GM23338 (cell line): ENCODE data around the gene TMEM30B. TPM values are rescaled to one million over a fixed set of nuclear protein-coding genes. Genes with fewer than 3 reads are reported as not detected.

Source experiments
- ATAC-seq: fragments of 200-7000 bp; cut with Tn5 transposase; 3 replicates; pipeline ENCODE4 v1.9.1; 2020
- DNase-seq: peaks from one replicate; pipeline ENCODE4 v3.0.0-alpha.2; 2015; ENCODE audit warnings: low spot score
- H2AFZ ChIP-seq: fragments of 200-600 bp; sonication (generic); 2 replicates; pipeline ENCODE4 v1.8.0; 2016; ENCODE audit warnings: antibody characterized with exemption, mild to moderate bottlenecking, moderate library complexity
- H3F3A ChIP-seq: fragments of 200-600 bp; sonication (generic); replicated peaks from 2 replicates; pipeline ENCODE4 v1.8.0; 2017; ENCODE audit warnings: antibody characterized with exemption, mixed run types, low read depth
- H3K27ac ChIP-seq: fragments of 200-600 bp; sonication (generic); 2 replicates; pipeline ENCODE4 v1.6.1; 2016; ENCODE audit warnings: low read depth
- H3K27me3 ChIP-seq: fragments of 200-600 bp; sonication (generic); 2 replicates; pipeline ENCODE4 v1.8.0; 2016; ENCODE audit warnings: mild to moderate bottlenecking, mixed run types, moderate library complexity; ENCODE audit not compliant: insufficient read depth
- H3K36me3 ChIP-seq: fragments of 200-600 bp; sonication (generic); 2 replicates; pipeline ENCODE4 v1.8.0; 2016; ENCODE audit warnings: mild to moderate bottlenecking; ENCODE audit not compliant: insufficient read depth
- H3K4me1 ChIP-seq: fragments of 200-600 bp; sonication (generic); 2 replicates; pipeline ENCODE4 v1.8.0; 2016; ENCODE audit warnings: mild to moderate bottlenecking, moderate library complexity; ENCODE audit not compliant: insufficient read depth
- H3K4me2 ChIP-seq: fragments of 200-600 bp; sonication (generic); 2 replicates; pipeline ENCODE4 v1.7.1; 2017; ENCODE audit warnings: mixed run types
- H3K4me3 ChIP-seq: fragments of 200-600 bp; sonication (generic); 2 replicates; pipeline ENCODE4 v1.6.1; 2016; ENCODE audit warnings: mixed run types
- H3K79me2 ChIP-seq: fragments of 200-600 bp; sonication (generic); replicated peaks from 2 replicates; pipeline ENCODE4 v1.8.0; 2017; ENCODE audit warnings: mild to moderate bottlenecking; ENCODE audit not compliant: insufficient read depth
- H3K9me2 ChIP-seq: fragments of 200-600 bp; sonication (generic); 2 replicates; pipeline ENCODE4 v1.8.0; 2017; ENCODE audit not compliant: insufficient read depth
- H4K20me1 ChIP-seq: fragments of 200-600 bp; sonication (generic); replicated peaks from 2 replicates; pipeline ENCODE4 v1.8.0; 2017; ENCODE audit warnings: mild to moderate bottlenecking; ENCODE audit not compliant: insufficient read depth
- H3K27ac Mint-ChIP-seq: 2 replicates; pipeline ENCODE4 v1.8.0; 2020; ENCODE audit warnings: inconsistent platforms, mild to moderate bottlenecking, moderate library complexity, mixed read lengths
- H3K27me3 Mint-ChIP-seq: 3 replicates; pipeline ENCODE4 v1.8.0; 2022; ENCODE audit warnings: low read depth, mild to moderate bottlenecking, moderate library complexity, mixed read lengths, inconsistent platforms; ENCODE audit not compliant: insufficient read depth, poor library complexity
- H3K36me3 Mint-ChIP-seq: 3 replicates; pipeline ENCODE4 v1.8.0; 2021; ENCODE audit warnings: low read depth, mild to moderate bottlenecking, inconsistent platforms, moderate library complexity, mixed read lengths
- H3K4me1 Mint-ChIP-seq: 3 replicates; pipeline ENCODE4 v1.8.0; 2020; ENCODE audit warnings: mild to moderate bottlenecking, inconsistent platforms, mixed read lengths
- H3K4me3 Mint-ChIP-seq: 3 replicates; pipeline ENCODE4 v1.8.0; 2021; ENCODE audit warnings: moderate library complexity, mild to moderate bottlenecking, inconsistent platforms, mixed read lengths
- H3K9me3 Mint-ChIP-seq: 3 replicates; pipeline ENCODE4 v1.8.0; 2020; ENCODE audit warnings: moderate library complexity, mild to moderate bottlenecking, inconsistent platforms, mixed read lengths
- CTCF ChIP-seq, 2 experiments: fragments of 200-600 bp in 1 of 2; sonication (generic) in 1 of 2; conservative IDR thresholded peaks; 2 replicates each; pipeline versions ENCODE4 v1.5.1 to v1.6.1; 2016 to 2017; ENCODE audit warnings: antibody characterized with exemption in 2 of 2, low read depth in 2 of 2, mild to moderate bottlenecking in 2 of 2, moderate library complexity in 1 of 2
- ETS1 ChIP-seq: IDR thresholded peaks from 2 replicates; pipeline ENCODE4 v1.6.1; 2016; ENCODE audit warnings: antibody characterized with exemption
- EZH2 ChIP-seq: fragments of 200-600 bp; sonication (generic); IDR thresholded peaks from one replicate; pipeline ENCODE4 v1.8.0; 2017; ENCODE audit warnings: antibody characterized with exemption, mild to moderate bottlenecking, low read depth; ENCODE audit not compliant: unreplicated experiment
- EZH2phosphoT487 ChIP-seq: fragments of 200-600 bp; sonication (generic); IDR thresholded peaks from one replicate; pipeline ENCODE4 v1.8.1; 2018; ENCODE audit warnings: antibody characterized with exemption; ENCODE audit not compliant: unreplicated experiment
- JUNB ChIP-seq: IDR thresholded peaks from one replicate; pipeline ENCODE4 v1.6.1; 2016; ENCODE audit warnings: antibody characterized with exemption; ENCODE audit not compliant: unreplicated experiment
- NANOG ChIP-seq: IDR thresholded peaks from 2 replicates; pipeline ENCODE4 v1.6.1; 2016; ENCODE audit warnings: antibody characterized with exemption, borderline replicate concordance
- STAT1 ChIP-seq: IDR thresholded peaks from one replicate; pipeline ENCODE4 v1.6.1; 2016; ENCODE audit warnings: antibody characterized with exemption; ENCODE audit not compliant: unreplicated experiment
- ZNF114 ChIP-seq: fragments of 250-450 bp; sonication (Bioruptor Pico); IDR thresholded peaks from 2 replicates; pipeline ENCODE4 v1.5.0; 2020; ENCODE audit warnings: mild to moderate bottlenecking, moderate library complexity
- ZNF331 ChIP-seq: fragments of 250-450 bp; sonication (Bioruptor Pico); IDR thresholded peaks from 2 replicates; pipeline ENCODE4 v1.5.0; 2020; ENCODE audit warnings: low read depth, mild to moderate bottlenecking, moderate library complexity
- polyA plus RNA-seq: library from polyadenylated mRNA; unstranded; fragments of >200 nt; fragmentation: Nextera tagmentation; extraction: Ambion mirVana; gene quantifications from 2 replicates; pipeline ENCODE4 v1.2.1, GENCODE V29; 2016
- total RNA-seq: library from RNA; depleted of rRNA; stranded (reverse); fragments of >200 nt; shearing (Covaris generic); gene quantifications from 2 replicates; pipeline ENCODE4 v1.2.3, GENCODE V29; 2014

TMEM30B gene
- total and polyA plus RNA-seq, 2 experiments from 2014 or later: 7.2 to 22.9 TPM

- no peaks in the 10 kb centered on the region for H3K79me2 ChIP-seq
- no peak for DNase-seq
- TF ChIP-seq ETS1: no peak
- TF ChIP-seq NANOG: no peak
- no peak for TF ChIP-seq STAT1
- no peak for TF ChIP-seq EZH2phosphoT487
- no peak for TF ChIP-seq ZNF331 (CRISPR knock-in tag)
- no peak for TF ChIP-seq EZH2
- TF ChIP-seq ZNF114: no peak
- no peak for TF ChIP-seq CTCF (conservative IDR thresholded peaks at IDR 0.05; ENCODE audit: low read depth in 2 of 2)
- H3K9me3 Mint-ChIP-seq: no peaks in the 10 kb centered on the region
- no peak overlapping the region for H3K4me3 ChIP-seq
- no peak for ATAC-seq
- 0 out of 2 replicates have a peak, but pooled peaks cover 7% of the 10 kb centered on the region for H3K4me1 ChIP-seq
- H3K4me2 ChIP-seq: no peak overlapping the region
- H3K36me3 ChIP-seq: no peaks in the 10 kb centered on the region
- peaks cover 21% of the 10 kb centered on the region for H3K27me3 ChIP-seq
- peaks cover 23% of the 10 kb centered on the region; the same call in 2 of the 3 replicates for H3K4me1 Mint-ChIP-seq
- H3K27ac Mint-ChIP-seq: no peak overlapping the region
- H3F3A ChIP-seq: no peaks in the 10 kb centered on the region; the same call in 1 of the 2 replicates
- no peak overlapping the region for H2AFZ ChIP-seq
- no peak overlapping the region for H3K27ac ChIP-seq
- H3K4me3 Mint-ChIP-seq: no peak overlapping the region
- H3K27me3 Mint-ChIP-seq: peaks cover 4% of the 10 kb centered on the region
- H4K20me1 ChIP-seq: no peaks in the 10 kb centered on the region
- H3K9me2 ChIP-seq: no peaks in the 10 kb centered on the region
- no peaks in the 10 kb centered on the region for H3K36me3 Mint-ChIP-seq
Observed at GRCh38 chr14:61258985-61259384, 22.2 kb downstream of the TMEM30B start.

DNA sequence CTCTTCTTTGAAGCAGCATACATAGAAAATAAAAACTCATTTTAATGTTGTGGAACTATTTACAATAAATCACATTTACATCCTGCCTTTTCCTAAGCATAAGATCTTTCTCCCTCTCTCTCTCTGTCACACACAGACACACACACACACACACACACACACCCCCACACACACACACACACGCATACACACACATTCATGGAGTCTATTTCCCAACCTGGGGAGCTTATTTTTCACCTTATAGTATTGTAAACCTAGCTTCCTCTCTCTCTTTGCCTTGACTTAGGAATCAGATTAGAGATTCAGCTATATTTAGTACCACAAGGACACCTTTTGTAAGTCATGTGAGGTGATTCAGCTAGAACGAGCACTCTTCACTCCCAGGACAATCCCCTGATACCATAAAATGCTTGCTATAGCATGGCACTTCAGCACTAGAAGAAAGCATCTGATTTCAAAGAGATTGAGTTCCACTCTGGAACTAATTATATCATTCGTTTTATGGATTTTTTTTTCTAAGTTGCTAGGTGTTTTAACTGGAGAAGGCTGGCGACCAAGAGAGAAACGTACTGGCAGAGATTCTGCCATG, 23.6 kb downstream of the TMEM30B start:
- Mint-ChIP-seq H3K4me1 (peaks cover 30% of the 10 kb centered on the region; the same call in 2 of the 3 replicates), H3K27me3 (peaks cover 4% of the 10 kb centered on the region), H3K36me3 (no peaks in the 10 kb centered on the region), H3K4me3 (no peak overlapping the region), H3K27ac (no peak overlapping the region), H3K9me3 (no peaks in the 10 kb centered on the region)
- Histone ChIP-seq H3F3A (no peaks in the 10 kb centered on the region; the same call in 1 of the 2 replicates), H3K4me2 (no peak overlapping the region), H3K27ac (no peak overlapping the region), H3K79me2 (no peaks in the 10 kb centered on the region), H4K20me1 (no peaks in the 10 kb centered on the region), H3K4me1 (peaks cover 12% of the 10 kb centered on the region; the same call in 1 of the 2 replicates), H3K36me3 (no peaks in the 10 kb centered on the region), H3K27me3 (peaks cover 29% of the 10 kb centered on the region), H2AFZ (no peak overlapping the region), H3K4me3 (no peak overlapping the region), H3K9me2 (no peaks in the 10 kb centered on the region)
- DNase-seq (no peak), ATAC-seq (no peak)
- no peak for TF ChIP-seq JUNB
